ENCODE results near the gene KRT26. TPM values are rescaled to one million over a fixed set of nuclear protein-coding genes. Genes with fewer than 3 reads are reported as not detected.

The KRT26 gene
- total RNA-seq, 1 donor from 2014 or later, result not detected

- intact Hi-C loops (cut with micrococcal nuclease), result loop anchor here (1.0 to 5.0 kb wide), 2 partner anchors 75 to 172 kb away; no protein-coding TSS in a partner anchor
- ChIA-PET POLR2A (no interaction called here), CTCF (interaction anchor here (0.7 to 1.4 kb wide), 6 partner anchors 76 to 231 kb away, joined by 3 to 8 read pairs (median 5); partner anchors contain the start of gene SMARCE1)
- DNase-seq, result no peak
- ATAC-seq (ENCODE audit: low read depth), result no peak
- H3K27ac Mint-ChIP-seq, result no peak overlapping the region
- H3K36me3 Mint-ChIP-seq (ENCODE audit: low read depth), result no peaks in the 10 kb centered on the region
- H3K4me1 Mint-ChIP-seq, result no peaks in the 10 kb centered on the region
- TF ChIP-seq, protein P1, sequence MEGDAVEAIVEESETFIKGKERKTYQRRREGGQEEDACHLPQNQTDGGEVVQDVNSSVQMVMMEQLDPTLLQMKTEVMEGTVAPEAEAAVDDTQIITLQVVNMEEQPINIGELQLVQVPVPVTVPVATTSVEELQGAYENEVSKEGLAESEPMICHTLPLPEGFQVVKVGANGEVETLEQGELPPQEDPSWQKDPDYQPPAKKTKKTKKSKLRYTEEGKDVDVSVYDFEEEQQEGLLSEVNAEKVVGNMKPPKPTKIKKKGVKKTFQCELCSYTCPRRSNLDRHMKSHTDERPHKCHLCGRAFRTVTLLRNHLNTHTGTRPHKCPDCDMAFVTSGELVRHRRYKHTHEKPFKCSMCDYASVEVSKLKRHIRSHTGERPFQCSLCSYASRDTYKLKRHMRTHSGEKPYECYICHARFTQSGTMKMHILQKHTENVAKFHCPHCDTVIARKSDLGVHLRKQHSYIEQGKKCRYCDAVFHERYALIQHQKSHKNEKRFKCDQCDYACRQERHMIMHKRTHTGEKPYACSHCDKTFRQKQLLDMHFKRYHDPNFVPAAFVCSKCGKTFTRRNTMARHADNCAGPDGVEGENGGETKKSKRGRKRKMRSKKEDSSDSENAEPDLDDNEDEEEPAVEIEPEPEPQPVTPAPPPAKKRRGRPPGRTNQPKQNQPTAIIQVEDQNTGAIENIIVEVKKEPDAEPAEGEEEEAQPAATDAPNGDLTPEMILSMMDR (IDR thresholded peaks at IDR 0.05), result no peak
- H3K27me3 Mint-ChIP-seq, result peaks cover 17% of the 10 kb centered on the region
- no peaks in the 10 kb centered on the region for H3K9me3 Mint-ChIP-seq
- H3K4me3 Mint-ChIP-seq, result no peak overlapping the region
These were observed 19.9 kb upstream of the KRT26 start for GRCh38 chr17:40791787-40792436.

DNA sequence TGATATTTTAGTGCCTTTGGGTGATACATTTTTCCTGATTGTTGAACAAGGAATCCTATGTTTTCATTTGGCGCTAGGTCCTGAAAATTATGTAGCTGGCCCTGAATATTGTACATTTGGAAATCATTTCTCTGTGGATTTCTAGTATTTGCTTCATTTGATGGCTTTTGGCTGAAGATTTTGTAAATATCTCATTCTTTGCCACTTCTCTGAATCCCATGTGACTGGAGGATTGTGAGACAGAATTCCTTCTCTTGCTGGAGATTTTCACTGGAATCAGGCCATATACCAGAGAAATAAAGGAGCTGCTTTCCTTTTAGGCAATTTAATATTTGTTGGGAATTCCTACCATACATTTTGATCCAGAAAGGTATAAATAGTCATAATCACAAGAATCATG lies 19.1 kb upstream of the KRT26 start:
- no peaks in the 10 kb centered on the region for H3K4me1 Mint-ChIP-seq
- H3K27me3 Mint-ChIP-seq, result peaks cover 13% of the 10 kb centered on the region
- ATAC-seq (ENCODE audit: low read depth) (no peak), DNase-seq (no peak)
- no peaks in the 10 kb centered on the region for H3K9me3 Mint-ChIP-seq
- TF ChIP-seq, protein P1 (IDR thresholded peaks at IDR 0.05), result no peak
- ChIA-PET CTCF (interaction anchor here (0.7 to 1.2 kb wide), 5 partner anchors 75 to 397 kb away, joined by 3 to 7 read pairs (median 3); no protein-coding TSS in a partner anchor), POLR2A (no interaction called here)
- no peak overlapping the region for H3K4me3 Mint-ChIP-seq
- intact Hi-C loops (cut with micrococcal nuclease), result loop anchor here (5.0 kb wide), 1 partner anchor 74 kb away; no protein-coding TSS in a partner anchor
- H3K27ac Mint-ChIP-seq, result no peak overlapping the region
- no peaks in the 10 kb centered on the region for H3K36me3 Mint-ChIP-seq (ENCODE audit: low read depth)

- no peak within 1 kb of the TSS for H3K4me3 Mint-ChIP-seq
- POLR2A ChIA-PET, result no interaction called here
- H3K4me1 Mint-ChIP-seq, result peaks cover 4% of the 10 kb centered on the region
- no peaks in the 10 kb centered on the region for H3K9me3 Mint-ChIP-seq
- CTCF ChIA-PET, result no interaction called here
- no peaks in the 10 kb centered on the region for H3K36me3 Mint-ChIP-seq (ENCODE audit: low read depth)
- no peak within 1 kb of the TSS for H3K27ac Mint-ChIP-seq
- DNase-seq, result no peak
- peaks cover 39% of the 10 kb centered on the region for H3K27me3 Mint-ChIP-seq
- ATAC-seq (ENCODE audit: low read depth), result no peak
- intact Hi-C loops (cut with micrococcal nuclease), result no loop called here
- TF ChIP-seq, protein P1 (IDR thresholded peaks at IDR 0.05), result no peak
These were observed 10.4 kb upstream of the KRT26 start, which contains the start of gene KRT27 for GRCh38 chr17:40782450-40782849. Gene KRT27 (minus strand): TSS chr17:40782550. CDS start chr17:40782493, 57 bp downstream.

- POLR2A ChIA-PET, result interaction anchor here (1.4 kb wide), 1 partner anchor 40 kb away, joined by 3 read pairs; no protein-coding TSS in a partner anchor
- Mint-ChIP-seq H3K4me1 (peaks cover 4% of the 10 kb centered on the region), H3K27ac (no peak overlapping the region), H3K27me3 (peaks cover 51% of the 10 kb centered on the region), H3K36me3 (ENCODE audit: low read depth) (no peaks in the 10 kb centered on the region), H3K9me3 (no peaks in the 10 kb centered on the region), H3K4me3 (peak overlapping the region; percentile 66)
- CTCF ChIA-PET, result no interaction called here
- intact Hi-C loops (cut with micrococcal nuclease), result no loop called here
- TF ChIP-seq, protein P1 (IDR thresholded peaks at IDR 0.05), result no peak
- ATAC-seq (ENCODE audit: low read depth), result peak; percentile 21
- DNase-seq, result no peak
These were observed 7.3 kb upstream of the KRT26 start for GRCh38 chr17:40779181-40779909.

- Mint-ChIP-seq H3K9me3 (no peaks in the 10 kb centered on the region), H3K4me1 (peaks cover 4% of the 10 kb centered on the region), H3K27me3 (peaks cover 52% of the 10 kb centered on the region), H3K27ac (no peak overlapping the region), H3K4me3 (no peak overlapping the region), H3K36me3 (ENCODE audit: low read depth) (no peaks in the 10 kb centered on the region)
- CTCF ChIA-PET, result no interaction called here
- no peak for ATAC-seq (ENCODE audit: low read depth)
- TF ChIP-seq, protein P1 (IDR thresholded peaks at IDR 0.05), result no peak
- POLR2A ChIA-PET, result no interaction called here
- no peak for DNase-seq
- intact Hi-C loops (cut with micrococcal nuclease), result no loop called here
These were observed 6.5 kb upstream of the KRT26 start for GRCh38 chr17:40778461-40778860.
